ENCODE measurements around the gene CCDC195.

DNA sequence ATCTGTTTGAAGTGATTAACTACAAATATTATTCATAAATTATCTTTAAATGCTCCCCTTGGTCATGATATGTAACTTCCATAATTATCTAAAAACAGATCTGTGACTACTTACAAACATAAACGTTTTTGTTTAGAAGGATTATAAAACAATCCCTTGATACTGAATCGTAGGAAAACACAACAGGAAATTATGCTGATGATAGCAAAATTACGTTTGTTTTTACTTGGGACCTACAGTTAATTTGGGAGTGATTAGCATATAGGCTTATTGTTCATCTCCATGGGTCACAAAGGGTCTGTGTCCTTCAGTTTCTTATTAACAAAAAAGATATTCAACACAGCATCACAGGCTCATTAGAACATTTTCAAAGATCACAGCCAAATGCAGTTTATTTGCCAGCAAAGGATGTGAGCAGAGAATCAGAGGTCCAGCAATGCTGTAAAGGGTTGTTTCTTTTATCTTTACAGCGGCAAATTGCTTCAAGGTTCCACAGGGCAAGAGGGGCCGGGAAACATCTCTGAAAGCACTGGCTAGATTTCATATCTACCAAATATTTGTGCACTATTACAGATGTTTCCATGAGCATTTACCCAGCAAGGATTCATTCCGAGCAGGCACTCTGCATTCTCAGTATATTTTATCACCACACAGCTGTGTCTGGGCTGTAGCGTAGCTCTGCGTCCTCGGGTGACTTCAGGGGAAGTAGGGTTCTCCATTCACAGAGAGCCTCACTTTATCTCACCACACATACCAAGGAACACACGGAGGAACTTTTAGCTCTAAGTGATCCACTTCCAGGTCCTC, 4.1 kb downstream of the CCDC195 start:
- TF ChIP-seq EZH2 (IDR thresholded peaks at IDR 0.05; ENCODE audit: low read depth, unreplicated experiment) (no peak), POLR2AphosphoS5 (IDR thresholded peaks at IDR 0.05; ENCODE audit: low read depth) (no peak), EZH2phosphoT487 (IDR thresholded peaks at IDR 0.05; ENCODE audit: unreplicated experiment) (no peak), REST (IDR thresholded peaks at IDR 0.05; ENCODE audit: unreplicated experiment) (no peak), ZNF331 (CRISPR knock-in tag; IDR thresholded peaks at IDR 0.05; ENCODE audit: low read depth) (no peak), ETS1 (IDR thresholded peaks at IDR 0.05) (no peak), CREB1 (CRISPR knock-in tag; IDR thresholded peaks at IDR 0.05; ENCODE audit: low read depth) (no peak), JUNB (IDR thresholded peaks at IDR 0.05; ENCODE audit: unreplicated experiment) (no peak)
- TF ChIP-seq, protein P1, sequence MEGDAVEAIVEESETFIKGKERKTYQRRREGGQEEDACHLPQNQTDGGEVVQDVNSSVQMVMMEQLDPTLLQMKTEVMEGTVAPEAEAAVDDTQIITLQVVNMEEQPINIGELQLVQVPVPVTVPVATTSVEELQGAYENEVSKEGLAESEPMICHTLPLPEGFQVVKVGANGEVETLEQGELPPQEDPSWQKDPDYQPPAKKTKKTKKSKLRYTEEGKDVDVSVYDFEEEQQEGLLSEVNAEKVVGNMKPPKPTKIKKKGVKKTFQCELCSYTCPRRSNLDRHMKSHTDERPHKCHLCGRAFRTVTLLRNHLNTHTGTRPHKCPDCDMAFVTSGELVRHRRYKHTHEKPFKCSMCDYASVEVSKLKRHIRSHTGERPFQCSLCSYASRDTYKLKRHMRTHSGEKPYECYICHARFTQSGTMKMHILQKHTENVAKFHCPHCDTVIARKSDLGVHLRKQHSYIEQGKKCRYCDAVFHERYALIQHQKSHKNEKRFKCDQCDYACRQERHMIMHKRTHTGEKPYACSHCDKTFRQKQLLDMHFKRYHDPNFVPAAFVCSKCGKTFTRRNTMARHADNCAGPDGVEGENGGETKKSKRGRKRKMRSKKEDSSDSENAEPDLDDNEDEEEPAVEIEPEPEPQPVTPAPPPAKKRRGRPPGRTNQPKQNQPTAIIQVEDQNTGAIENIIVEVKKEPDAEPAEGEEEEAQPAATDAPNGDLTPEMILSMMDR (conservative IDR thresholded peaks at IDR 0.05; ENCODE audit: low read depth in 2 of 2) = no peak
